ENCODE data around the gene ZRANB1. TPM values are rescaled to one million over a fixed set of nuclear protein-coding genes. Genes with fewer than 3 reads are reported as not detected.

ZRANB1 gene
- total and polyA plus RNA-seq, 2 donors (not counting 1 experiment from before 2014, with no cell fraction given), result 26.5 to 39.3 TPM

DNA sequence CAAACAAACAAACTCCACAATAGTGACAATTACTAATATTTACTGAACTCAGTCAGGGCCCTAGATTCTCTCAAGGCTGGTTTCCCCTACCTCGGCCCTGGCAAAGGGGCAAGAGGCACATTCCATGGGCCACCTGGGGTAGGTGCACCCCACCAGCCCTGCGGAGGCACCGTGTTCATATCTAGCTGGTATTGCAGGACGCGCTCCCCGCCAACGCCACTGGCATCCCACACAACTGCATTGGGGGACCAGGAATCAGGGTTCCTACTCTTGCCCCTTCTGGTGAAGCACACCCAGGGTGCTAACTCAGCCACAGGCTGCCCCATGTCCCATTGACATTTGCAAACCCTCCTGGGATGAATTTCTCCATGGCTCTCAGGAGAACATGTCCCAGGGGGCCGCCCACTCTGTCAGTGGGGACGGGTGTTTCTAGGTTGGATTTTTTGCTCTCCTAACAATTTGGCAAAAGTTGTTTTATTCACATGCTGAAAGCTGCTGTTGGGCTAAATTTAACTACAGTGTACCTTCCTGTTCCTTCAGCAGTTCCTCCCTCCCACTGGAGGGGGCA is 76.7 kb downstream of the ZRANB1 start:
- no peak overlapping the region for H3K4me2 ChIP-seq (ENCODE audit: extremely low read depth, insufficient read depth, low read length)
- peaks cover 60% of the 10 kb centered on the region for H3K79me2 ChIP-seq (ENCODE audit: control insufficient read depth, insufficient read depth, low read length)
- H3K4me3 ChIP-seq (replicated peaks in 1 of 4; ENCODE audit: control extremely low read depth in 1 of 4, insufficient read depth in 1 of 4, low read depth in 3 of 4, low read length in 4 of 4), result no peak overlapping the region
- H4K20me1 ChIP-seq (ENCODE audit: control insufficient read depth, extremely low read depth, insufficient read depth, low read length), result no peaks in the 10 kb centered on the region
- H3K27me3 ChIP-seq (ENCODE audit: control insufficient read depth, insufficient read depth, low read length), result no peaks in the 10 kb centered on the region
- H3K9ac ChIP-seq (ENCODE audit: insufficient read depth, low read length), result no peak overlapping the region
- no peak for DNase-seq (ENCODE audit: low read depth in 2 of 2)
- peaks cover 28% of the 10 kb centered on the region for H3K4me1 ChIP-seq (ENCODE audit: control insufficient read depth, extremely low read depth, insufficient read depth, low read length)
- H3K27ac ChIP-seq (ENCODE audit: insufficient read depth, low read length), result no peak overlapping the region
- H2AFZ ChIP-seq (ENCODE audit: low read length), result no peak overlapping the region
- no peak for TF ChIP-seq EZH2 (IDR thresholded peaks at IDR 0.05; ENCODE audit: low read length, missing control alignments)
- TF ChIP-seq, protein P1, sequence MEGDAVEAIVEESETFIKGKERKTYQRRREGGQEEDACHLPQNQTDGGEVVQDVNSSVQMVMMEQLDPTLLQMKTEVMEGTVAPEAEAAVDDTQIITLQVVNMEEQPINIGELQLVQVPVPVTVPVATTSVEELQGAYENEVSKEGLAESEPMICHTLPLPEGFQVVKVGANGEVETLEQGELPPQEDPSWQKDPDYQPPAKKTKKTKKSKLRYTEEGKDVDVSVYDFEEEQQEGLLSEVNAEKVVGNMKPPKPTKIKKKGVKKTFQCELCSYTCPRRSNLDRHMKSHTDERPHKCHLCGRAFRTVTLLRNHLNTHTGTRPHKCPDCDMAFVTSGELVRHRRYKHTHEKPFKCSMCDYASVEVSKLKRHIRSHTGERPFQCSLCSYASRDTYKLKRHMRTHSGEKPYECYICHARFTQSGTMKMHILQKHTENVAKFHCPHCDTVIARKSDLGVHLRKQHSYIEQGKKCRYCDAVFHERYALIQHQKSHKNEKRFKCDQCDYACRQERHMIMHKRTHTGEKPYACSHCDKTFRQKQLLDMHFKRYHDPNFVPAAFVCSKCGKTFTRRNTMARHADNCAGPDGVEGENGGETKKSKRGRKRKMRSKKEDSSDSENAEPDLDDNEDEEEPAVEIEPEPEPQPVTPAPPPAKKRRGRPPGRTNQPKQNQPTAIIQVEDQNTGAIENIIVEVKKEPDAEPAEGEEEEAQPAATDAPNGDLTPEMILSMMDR (conservative IDR thresholded peaks at IDR 0.05 in 1 of 2, IDR thresholded peaks at IDR 0.05 in 1 of 2; ENCODE audit: low read depth in 1 of 2, low read length in 2 of 2), result no peak
- no peaks in the 10 kb centered on the region for H3K36me3 ChIP-seq (ENCODE audit: control insufficient read depth, insufficient read depth, low read length)
- no peaks in the 10 kb centered on the region for H3K9me3 ChIP-seq (ENCODE audit: control insufficient read depth, insufficient read depth, low read depth, low read length)

DNA sequence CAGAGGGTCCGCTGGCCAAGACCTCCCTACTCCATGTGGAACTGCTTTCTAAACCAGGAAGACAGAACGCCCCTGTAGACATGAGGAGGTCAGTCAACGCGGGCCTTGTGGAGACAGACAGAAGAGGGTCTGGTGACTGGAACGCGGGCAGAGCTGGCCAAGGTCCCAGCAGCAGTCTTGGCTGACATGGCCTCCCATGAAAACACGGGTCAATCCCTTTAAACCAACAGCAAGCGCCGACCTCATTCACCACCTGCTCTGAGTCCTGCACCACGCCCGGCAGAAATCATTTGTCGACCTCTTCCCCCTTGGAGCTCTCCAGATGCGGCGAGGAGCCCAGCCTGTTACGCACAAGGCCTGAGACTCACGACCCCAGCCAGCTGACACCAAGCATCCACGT is 78.5 kb downstream of the ZRANB1 start:
- Histone ChIP-seq H3K79me2 (ENCODE audit: control insufficient read depth, insufficient read depth, low read length) (peaks cover 55% of the 10 kb centered on the region), H3K27me3 (ENCODE audit: control insufficient read depth, insufficient read depth, low read length) (no peaks in the 10 kb centered on the region), H4K20me1 (ENCODE audit: control insufficient read depth, extremely low read depth, insufficient read depth, low read length) (no peaks in the 10 kb centered on the region), H3K9me3 (ENCODE audit: control insufficient read depth, insufficient read depth, low read depth, low read length) (no peaks in the 10 kb centered on the region), H3K4me1 (ENCODE audit: control insufficient read depth, extremely low read depth, insufficient read depth, low read length) (peaks cover 26% of the 10 kb centered on the region), H2AFZ (ENCODE audit: low read length) (no peak overlapping the region), H3K4me3 (replicated peaks in 1 of 4; ENCODE audit: control extremely low read depth in 1 of 4, insufficient read depth in 1 of 4, low read depth in 3 of 4, low read length in 4 of 4) (no peak overlapping the region), H3K9ac (ENCODE audit: insufficient read depth, low read length) (no peak overlapping the region), H3K4me2 (ENCODE audit: extremely low read depth, insufficient read depth, low read length) (no peak overlapping the region), H3K27ac (ENCODE audit: insufficient read depth, low read length) (no peak overlapping the region), H3K36me3 (ENCODE audit: control insufficient read depth, insufficient read depth, low read length) (no peaks in the 10 kb centered on the region)
- DNase-seq (ENCODE audit: low read depth in 2 of 2), result no peak
- TF ChIP-seq, protein P1 (conservative IDR thresholded peaks at IDR 0.05 in 1 of 2, IDR thresholded peaks at IDR 0.05 in 1 of 2; ENCODE audit: low read depth in 1 of 2, low read length in 2 of 2), result no peak

DNA sequence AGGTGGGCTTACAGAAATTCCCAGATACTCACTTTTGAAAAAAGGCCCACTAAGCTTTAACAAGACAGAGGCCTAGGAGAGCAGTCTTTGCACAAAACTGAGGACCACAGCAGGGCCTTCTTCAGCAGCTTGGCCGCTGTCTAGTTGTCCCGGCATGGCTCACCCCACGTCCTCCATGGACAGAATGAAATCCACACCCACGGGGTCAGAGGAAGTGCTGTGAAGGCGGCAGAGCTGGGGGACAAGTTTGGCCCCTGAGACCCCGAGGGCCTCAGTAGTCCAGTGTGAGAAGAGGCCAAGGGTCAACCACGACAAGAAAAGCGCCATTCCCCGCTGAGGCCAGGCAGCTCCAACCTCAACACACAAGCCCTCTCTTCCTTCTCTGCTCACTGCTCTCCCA is 78.9 kb downstream of the ZRANB1 start:
- Histone ChIP-seq H3K27me3 (ENCODE audit: control insufficient read depth, insufficient read depth, low read length) (no peaks in the 10 kb centered on the region), H3K79me2 (ENCODE audit: control insufficient read depth, insufficient read depth, low read length) (peaks cover 56% of the 10 kb centered on the region), H2AFZ (ENCODE audit: low read length) (no peak overlapping the region), H3K36me3 (ENCODE audit: control insufficient read depth, insufficient read depth, low read length) (no peaks in the 10 kb centered on the region), H4K20me1 (ENCODE audit: control insufficient read depth, extremely low read depth, insufficient read depth, low read length) (no peaks in the 10 kb centered on the region), H3K9me3 (ENCODE audit: control insufficient read depth, insufficient read depth, low read depth, low read length) (no peaks in the 10 kb centered on the region), H3K9ac (ENCODE audit: insufficient read depth, low read length) (no peak overlapping the region), H3K4me2 (ENCODE audit: extremely low read depth, insufficient read depth, low read length) (no peak overlapping the region), H3K4me1 (ENCODE audit: control insufficient read depth, extremely low read depth, insufficient read depth, low read length) (peaks cover 21% of the 10 kb centered on the region), H3K27ac (ENCODE audit: insufficient read depth, low read length) (no peak overlapping the region), H3K4me3 (replicated peaks in 1 of 4; ENCODE audit: control extremely low read depth in 1 of 4, insufficient read depth in 1 of 4, low read depth in 3 of 4, low read length in 4 of 4) (no peak overlapping the region)
- no peak for DNase-seq (ENCODE audit: low read depth in 2 of 2)
- no peak for TF ChIP-seq EZH2 (IDR thresholded peaks at IDR 0.05; ENCODE audit: low read length, missing control alignments)
- TF ChIP-seq, protein P1 (conservative IDR thresholded peaks at IDR 0.05 in 1 of 2, IDR thresholded peaks at IDR 0.05 in 1 of 2; ENCODE audit: low read depth in 1 of 2, low read length in 2 of 2), result no peak

All from fibroblast of lung (primary cell).